Ascending aorta (tissue), 2 donors: ENCODE measurements around the gene NAP1L1. TPM values are rescaled to one million over a fixed set of nuclear protein-coding genes. Genes with fewer than 3 reads are reported as not detected.

Source experiments
- DNase-seq, 2 donors: peaks; one replicate each; pipeline ENCODE4 v3.0.0-alpha.2; 2019; ENCODE audit warnings: low spot score in 2 of 2
- H3K27ac ChIP-seq, 2 donors: fragments of 200-600 bp; sonication (generic); one replicate each; pipeline ENCODE4 v1.5.1; 2016 to 2017; ENCODE audit warnings: mild to moderate bottlenecking in 1 of 2
- H3K27me3 ChIP-seq: fragments of 200-600 bp; sonication (generic); one replicate; pipeline ENCODE4 v1.5.1; 2017
- H3K36me3 ChIP-seq, 2 donors: fragments of 200-600 bp; sonication (generic); one replicate each; pipeline ENCODE4 v1.5.1; 2016
- H3K4me1 ChIP-seq, 2 donors: fragments of 200-600 bp; sonication (generic); one replicate each; pipeline ENCODE4 v1.5.1; 2016 to 2017; ENCODE audit warnings: mild to moderate bottlenecking in 1 of 2
- H3K4me3 ChIP-seq, 2 donors: fragments of 200-600 bp; sonication (generic); one replicate each; pipeline ENCODE4 v1.5.1; 2016 to 2017; ENCODE audit warnings: mild to moderate bottlenecking in 1 of 2
- H3K9me3 ChIP-seq, 2 donors: fragments of 200-600 bp; sonication (generic); one replicate each; pipeline ENCODE4 v1.5.1; 2016
- intact Hi-C: fragments of 100-400 bp; cut with DNase I; formaldehyde crosslinking; loops from one replicate; pipeline ENCODE4 v1.15.1; 2023
- total RNA-seq: library from RNA; depleted of rRNA; stranded (reverse); fragments of >200 nt; gene quantifications from one replicate; pipeline ENCODE4 v1.1.0, GENCODE V29; 2016
- TF ChIP-seq, protein P1 (sequence below), 3 experiments: fragments of 200-600 bp in 2 of 3; fragments of 450-650 bp in 1 of 3; sonication (generic) in 2 of 3; IDR thresholded peaks; one replicate each; pipeline ENCODE4 v1.5.1; 2016 to 2019; ENCODE audit warnings: antibody characterized with exemption in 3 of 3, mild to moderate bottlenecking in 1 of 3, moderate library complexity in 1 of 3

The NAP1L1 gene
- total RNA-seq, 1 donor from 2014 or later: 116 TPM

DNA sequence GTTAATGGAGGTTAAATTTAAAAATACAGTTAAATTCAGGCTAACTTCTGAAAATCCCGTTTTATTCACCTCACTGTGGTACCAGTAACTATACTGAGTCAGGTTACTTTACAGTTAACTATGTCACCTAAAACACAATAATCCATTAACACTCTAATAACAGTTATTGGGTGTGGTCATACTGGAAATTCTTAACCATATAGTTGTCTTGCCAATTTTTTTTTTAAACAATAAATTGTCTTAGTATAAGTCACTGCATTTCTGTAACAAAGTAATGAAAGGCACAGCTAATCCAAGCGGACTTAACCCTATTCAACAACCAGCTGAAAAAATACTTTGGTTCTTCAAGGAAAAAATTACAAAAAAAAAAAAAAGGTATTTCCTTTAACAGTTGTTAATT lies 36.7 kb downstream of the NAP1L1 start:
- intact Hi-C loops: no loop called here
- no peak for DNase-seq
- Histone ChIP-seq H3K9me3 (no peaks in the 10 kb centered on the region), H3K27ac (no peak overlapping the region), H3K4me3 (no peak overlapping the region), H3K4me1 (no peaks in the 10 kb centered on the region), H3K27me3 (no peaks in the 10 kb centered on the region), H3K36me3 (peaks cover 32 to 35% of the 10 kb centered on the region in 2 donors)
- TF ChIP-seq, protein P1, sequence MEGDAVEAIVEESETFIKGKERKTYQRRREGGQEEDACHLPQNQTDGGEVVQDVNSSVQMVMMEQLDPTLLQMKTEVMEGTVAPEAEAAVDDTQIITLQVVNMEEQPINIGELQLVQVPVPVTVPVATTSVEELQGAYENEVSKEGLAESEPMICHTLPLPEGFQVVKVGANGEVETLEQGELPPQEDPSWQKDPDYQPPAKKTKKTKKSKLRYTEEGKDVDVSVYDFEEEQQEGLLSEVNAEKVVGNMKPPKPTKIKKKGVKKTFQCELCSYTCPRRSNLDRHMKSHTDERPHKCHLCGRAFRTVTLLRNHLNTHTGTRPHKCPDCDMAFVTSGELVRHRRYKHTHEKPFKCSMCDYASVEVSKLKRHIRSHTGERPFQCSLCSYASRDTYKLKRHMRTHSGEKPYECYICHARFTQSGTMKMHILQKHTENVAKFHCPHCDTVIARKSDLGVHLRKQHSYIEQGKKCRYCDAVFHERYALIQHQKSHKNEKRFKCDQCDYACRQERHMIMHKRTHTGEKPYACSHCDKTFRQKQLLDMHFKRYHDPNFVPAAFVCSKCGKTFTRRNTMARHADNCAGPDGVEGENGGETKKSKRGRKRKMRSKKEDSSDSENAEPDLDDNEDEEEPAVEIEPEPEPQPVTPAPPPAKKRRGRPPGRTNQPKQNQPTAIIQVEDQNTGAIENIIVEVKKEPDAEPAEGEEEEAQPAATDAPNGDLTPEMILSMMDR (IDR thresholded peaks at IDR 0.05): no peak

DNA sequence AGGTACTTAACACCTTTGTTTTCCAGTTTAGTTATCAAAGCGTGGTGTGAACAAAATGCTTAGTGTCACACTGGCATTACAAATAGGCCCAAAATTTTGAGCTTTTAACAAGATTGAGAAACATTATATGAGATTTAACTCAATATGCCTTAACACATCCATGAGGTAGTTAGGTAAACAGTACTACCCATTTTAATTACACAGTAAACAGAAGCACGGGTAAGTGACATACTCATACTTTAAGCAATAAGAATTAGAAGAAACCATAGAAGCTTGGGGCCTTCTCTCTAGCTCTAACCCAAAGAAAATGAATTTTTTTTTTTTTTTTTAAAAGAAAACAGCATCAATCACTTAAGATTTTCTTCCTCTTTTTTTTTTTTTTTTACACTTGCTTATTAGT lies 37.4 kb downstream of the NAP1L1 start:
- DNase-seq: no peak
- Histone ChIP-seq H3K4me1 (no peaks in the 10 kb centered on the region), H3K27me3 (no peaks in the 10 kb centered on the region), H3K27ac (no peak overlapping the region), H3K9me3 (no peaks in the 10 kb centered on the region), H3K4me3 (no peak overlapping the region), H3K36me3 (peaks cover 25 to 28% of the 10 kb centered on the region in 2 donors)
- TF ChIP-seq, protein P1 (IDR thresholded peaks at IDR 0.05): no peak
- intact Hi-C loops: no loop called here

DNA sequence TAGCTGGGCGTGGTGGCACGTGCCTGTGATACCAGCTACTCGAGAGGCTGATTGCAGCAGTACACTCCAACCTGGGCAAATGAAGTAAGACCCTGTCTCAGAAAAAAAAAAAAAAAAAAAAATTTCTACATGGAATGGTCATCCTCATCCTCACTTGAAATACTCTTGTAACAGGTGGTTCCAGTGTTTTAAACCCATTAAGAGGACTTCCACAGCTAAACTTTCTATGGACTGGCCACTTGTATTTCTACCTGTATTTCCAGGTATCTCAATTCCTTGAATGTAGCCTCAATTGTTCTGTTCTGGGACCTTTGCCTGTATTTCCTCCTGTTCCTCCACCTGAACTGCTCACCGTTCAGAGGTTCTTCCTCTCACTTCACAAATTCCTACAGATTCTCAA lies 41.1 kb downstream of the NAP1L1 start:
- Histone ChIP-seq H3K4me3 (no peak overlapping the region), H3K4me1 (no peaks in the 10 kb centered on the region), H3K27ac (no peak overlapping the region), H3K36me3 (peaks cover 0 to 3% of the 10 kb centered on the region in 2 donors), H3K27me3 (no peaks in the 10 kb centered on the region), H3K9me3 (no peaks in the 10 kb centered on the region)
- intact Hi-C loops: no loop called here
- DNase-seq: no peak
- TF ChIP-seq, protein P1 (IDR thresholded peaks at IDR 0.05): no peak

DNA sequence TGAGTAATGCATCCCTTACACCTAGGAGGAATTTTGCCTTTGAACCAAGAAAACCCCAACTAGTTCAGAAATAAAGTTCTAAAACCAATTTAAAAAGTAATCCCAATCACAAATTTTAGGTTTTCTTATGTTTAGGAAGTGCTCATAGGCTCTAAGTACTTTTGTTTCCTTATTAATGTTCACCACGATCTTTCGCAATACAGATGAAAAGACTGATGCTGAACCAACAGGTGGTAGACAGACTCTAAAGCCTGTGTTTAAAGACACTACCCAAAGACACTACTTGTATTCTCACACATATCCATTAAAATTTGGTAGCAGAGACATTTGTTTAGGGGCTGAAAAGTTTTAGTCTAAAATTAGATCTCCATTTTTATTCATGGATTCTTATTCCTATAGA lies 42.3 kb downstream of the NAP1L1 start:
- intact Hi-C loops: no loop called here
- Histone ChIP-seq H3K4me3 (no peak overlapping the region), H3K27ac (no peak overlapping the region), H3K36me3 (no peaks in the 10 kb centered on the region), H3K27me3 (no peaks in the 10 kb centered on the region), H3K9me3 (no peaks in the 10 kb centered on the region), H3K4me1 (no peaks in the 10 kb centered on the region)
- no peak for DNase-seq
- TF ChIP-seq, protein P1 (IDR thresholded peaks at IDR 0.05): no peak

DNA sequence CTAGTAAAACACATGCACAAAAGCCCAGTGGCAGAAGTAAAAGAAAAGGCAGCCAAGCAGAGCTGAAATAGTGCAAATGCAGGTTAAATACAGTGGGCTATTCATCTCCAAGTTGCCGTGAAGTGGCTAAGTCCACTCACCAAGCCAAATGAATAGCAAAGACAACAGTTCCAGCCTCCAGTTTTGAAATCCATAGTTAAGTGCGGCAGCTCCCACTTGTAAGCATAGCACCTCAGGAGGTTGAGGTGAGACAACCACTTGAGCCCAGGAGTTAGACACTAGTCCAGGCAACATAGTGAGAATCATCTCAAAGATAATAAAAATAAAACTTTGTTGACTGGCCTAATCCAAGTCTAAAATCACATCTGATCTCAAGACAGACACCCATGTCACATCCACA lies 43.1 kb downstream of the NAP1L1 start:
- H3K27ac ChIP-seq: no peak overlapping the region
- no peaks in the 10 kb centered on the region for H3K9me3 ChIP-seq
- no peaks in the 10 kb centered on the region for H3K4me1 ChIP-seq
- TF ChIP-seq, protein P1 (IDR thresholded peaks at IDR 0.05): no peak
- H3K27me3 ChIP-seq: no peaks in the 10 kb centered on the region
- H3K4me3 ChIP-seq: no peak overlapping the region
- H3K36me3 ChIP-seq: no peaks in the 10 kb centered on the region
- intact Hi-C loops: no loop called here
- DNase-seq: no peak

DNA sequence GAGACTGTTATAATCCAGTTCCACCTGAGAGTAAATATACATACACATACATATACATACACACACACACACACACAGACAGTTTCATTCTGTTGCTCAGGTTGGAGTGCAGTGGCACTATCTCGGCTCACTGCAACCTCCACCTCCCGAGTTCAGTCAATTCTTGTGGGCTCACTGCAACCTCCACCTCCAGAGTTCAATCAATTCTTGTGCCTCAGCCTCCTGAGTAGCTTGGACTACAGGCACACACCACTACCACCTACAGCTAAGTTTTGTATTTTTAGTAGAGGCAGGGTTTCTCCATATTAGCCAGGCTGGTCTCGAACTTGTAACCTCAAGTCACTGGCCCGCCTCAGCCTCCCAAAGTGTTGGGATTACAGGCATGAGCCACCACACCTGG lies 44.0 kb downstream of the NAP1L1 start:
- no peaks in the 10 kb centered on the region for H3K4me1 ChIP-seq
- no peaks in the 10 kb centered on the region for H3K36me3 ChIP-seq
- no peaks in the 10 kb centered on the region for H3K9me3 ChIP-seq
- no peak for DNase-seq
- TF ChIP-seq, protein P1 (IDR thresholded peaks at IDR 0.05): no peak
- intact Hi-C loops: no loop called here
- H3K27ac ChIP-seq: no peak overlapping the region
- no peak overlapping the region for H3K4me3 ChIP-seq
- no peaks in the 10 kb centered on the region for H3K27me3 ChIP-seq
